Heart left ventricle (tissue), 16 donors: ENCODE measurements around the gene VPS13A. TPM values are rescaled to one million over a fixed set of nuclear protein-coding genes. Genes with fewer than 3 reads are reported as not detected.

Source experiments
- ATAC-seq, 4 donors: fragments of 200-7000 bp; cut with Tn5 transposase; one replicate each; pipeline ENCODE4 v1.9.1; 2020 to 2022; ENCODE audit warnings: moderate library complexity in 4 of 4, mild to moderate bottlenecking in 3 of 4, moderate number of reproducible peaks in 1 of 4
- DNase-seq, 5 donors: peaks; one replicate each; pipeline ENCODE4 v3.0.0-alpha.2; 2020
- H3K27ac ChIP-seq, 12 donors: fragments of 200-600 bp; sonication (generic) in 4 of 12; one replicate each; pipeline versions ENCODE4 v1.5.0 to v1.8.0; 2016 to 2022; ENCODE audit warnings: mild to moderate bottlenecking in 2 of 12
- H3K27me3 ChIP-seq, 9 donors: fragments of 200-600 bp; sonication (generic) in 2 of 9; one replicate each; pipeline versions ENCODE4 v1.5.1 to v1.8.0; 2016 to 2022; ENCODE audit warnings: mild to moderate bottlenecking in 3 of 9
- H3K36me3 ChIP-seq, 9 donors: fragments of 200-600 bp; sonication (generic) in 2 of 9; one replicate each; pipeline versions ENCODE4 v1.5.0 to v1.8.0; 2018 to 2022; ENCODE audit warnings: mild to moderate bottlenecking in 2 of 9
- H3K4me1 ChIP-seq, 12 donors: fragments of 200-600 bp; sonication (generic) in 4 of 12; one replicate each; pipeline versions ENCODE4 v1.5.0 to v1.8.0; 2016 to 2022; ENCODE audit warnings: mild to moderate bottlenecking in 3 of 12
- H3K4me3 ChIP-seq, 12 donors: fragments of 200-600 bp; sonication (generic) in 4 of 12; one replicate each; pipeline versions ENCODE4 v1.5.0 to v1.8.0; 2017 to 2022; ENCODE audit warnings: mild to moderate bottlenecking in 9 of 12, moderate library complexity in 4 of 12
- H3K9me3 ChIP-seq, 12 donors: fragments of 200-600 bp; sonication (generic) in 4 of 12; one replicate each; pipeline versions ENCODE4 v1.5.0 to v1.8.0; 2016 to 2022; ENCODE audit warnings: mild to moderate bottlenecking in 1 of 12
- POLR2A ChIP-seq, 2 donors: fragments of 450-650 bp; IDR thresholded peaks; one replicate each; pipeline ENCODE4 v1.6.1; 2017; ENCODE audit warnings: antibody characterized with exemption in 2 of 2, mild to moderate bottlenecking in 2 of 2, moderate library complexity in 2 of 2
- WGBS, 4 donors: extraction: QIAGEN DNeasy Blood & Tissue Kit in 2 of 4; methylation state at CpG; one replicate each; pipeline versions ENCODE4 v1.1.5 to v1.1.7; 2013 to 2018; 5-methylcytosine and 5-hydroxymethylcytosine counted together
- intact Hi-C, 10 donors: fragments of 100-400 bp; cut with DNase I; formaldehyde crosslinking; loops; one replicate each; pipeline versions ENCODE4 v1.11.1 to v1.14.2; 2022
- polyA plus RNA-seq, 2 donors: library from polyadenylated mRNA; stranded (reverse); fragments of 200-250 nt; gene quantifications; one replicate each; pipeline ENCODE4 v1.2.3, GENCODE V29; 2013
- total RNA-seq, 9 donors: library from RNA; depleted of rRNA in 2 of 9; stranded (reverse); fragments of >200 nt in 2 of 9; fragmentation: NEBNext Ultra II Directional in 3 of 9; extraction: Animal tissue kit (Norgen Biotek cat#: 25700) in 3 of 9; gene quantifications; one replicate each; pipeline versions ENCODE4 v1.1.0 to v1.2.4, GENCODE V29; 2016 to 2023
- TF ChIP-seq, protein P1 (sequence below), 12 donors: fragments of 200-600 bp; sonication (generic) in 4 of 12; IDR thresholded peaks; one replicate each; pipeline versions ENCODE4 v1.5.0 to v1.8.0; 2018 to 2022; ENCODE audit warnings: antibody characterized with exemption in 12 of 12, mild to moderate bottlenecking in 5 of 12
- donor health status: ischemic (EF 13 %, LVEDD 7.1; RV severe dilation, severe dysfunction).
- donor health status: healthy with polysubstance abuse.
- donor health status: DM: no; HTN: yes; CAD: no.
- donor health status: DM: no; HTN: no; CAD: no.
- donor health status: ischemic (EF 25% LVEDD 6.9; RV normal size, moderate dysfunction).
- donor health status: ischemic (EF 25% LVEDD 5.7; RV mildly dilated, moderate dysfunction).
- donor health status: healthy.
- donor health status: DM: yes; HTN: yes; CAD: no.
- donor health status: ischemic (EF 35%, LVEDD 5.7; RV mildly dilated, moderate dysfunction).
- donor health status: nonischemic (EF 11% LVEDD 7.7; RV severe dilation, severe dysfunction).
- donor health status: DM: yes; HTN: yes; CAD: no.
- donor health status: PGD.
- donor health status: ischemic (EF 29% LVEDD 5.4; RV normal size, mild dysfunction).
- donor health status: nonischemic (EF 23%, LVEDD 6.1; RV moderate dilation, normal function).

The VPS13A gene
- total and polyA plus RNA-seq, 11 donors, result 8.6 to 42.2 (median 29.8) TPM

DNA sequence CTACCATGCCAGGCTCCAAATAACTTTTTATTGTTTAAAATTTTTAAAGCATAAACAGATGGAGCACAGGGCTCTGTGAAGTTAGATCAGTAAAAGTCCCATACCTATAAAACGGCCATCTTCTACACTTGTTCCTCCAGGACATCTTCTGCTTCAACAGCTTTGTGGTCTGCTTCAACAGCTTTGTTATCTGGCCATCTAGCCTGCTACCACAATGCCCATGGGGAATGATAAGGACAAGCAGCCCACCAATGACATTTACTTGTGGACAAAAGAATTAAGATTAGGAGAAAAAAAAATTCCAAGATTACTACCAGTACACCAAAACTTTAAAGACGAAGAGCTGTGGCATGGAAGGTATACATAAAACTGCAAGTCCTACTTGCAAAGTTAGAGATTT, 2.2 kb upstream of the VPS13A start:
- no peaks in the 10 kb centered on the region for H3K36me3 ChIP-seq
- intact Hi-C loops, result loop anchor here in 1 of 10 donors (10.0 kb wide), 2 partner anchors 160 to 1060 kb away; partner anchors contain the start of gene CEP78
- H3K9me3 ChIP-seq, result no peaks in the 10 kb centered on the region
- no peak overlapping the region for H3K27ac ChIP-seq
- DNase-seq (no peak), ATAC-seq (no peak)
- no peaks in the 10 kb centered on the region for H3K27me3 ChIP-seq
- no peak overlapping the region for H3K4me3 ChIP-seq
- H3K4me1 ChIP-seq, result peaks cover 0 to 39% (median 20%) of the 10 kb centered on the region in 12 donors
- no peak for TF ChIP-seq POLR2A (IDR thresholded peaks at IDR 0.05)
- TF ChIP-seq, protein P1, sequence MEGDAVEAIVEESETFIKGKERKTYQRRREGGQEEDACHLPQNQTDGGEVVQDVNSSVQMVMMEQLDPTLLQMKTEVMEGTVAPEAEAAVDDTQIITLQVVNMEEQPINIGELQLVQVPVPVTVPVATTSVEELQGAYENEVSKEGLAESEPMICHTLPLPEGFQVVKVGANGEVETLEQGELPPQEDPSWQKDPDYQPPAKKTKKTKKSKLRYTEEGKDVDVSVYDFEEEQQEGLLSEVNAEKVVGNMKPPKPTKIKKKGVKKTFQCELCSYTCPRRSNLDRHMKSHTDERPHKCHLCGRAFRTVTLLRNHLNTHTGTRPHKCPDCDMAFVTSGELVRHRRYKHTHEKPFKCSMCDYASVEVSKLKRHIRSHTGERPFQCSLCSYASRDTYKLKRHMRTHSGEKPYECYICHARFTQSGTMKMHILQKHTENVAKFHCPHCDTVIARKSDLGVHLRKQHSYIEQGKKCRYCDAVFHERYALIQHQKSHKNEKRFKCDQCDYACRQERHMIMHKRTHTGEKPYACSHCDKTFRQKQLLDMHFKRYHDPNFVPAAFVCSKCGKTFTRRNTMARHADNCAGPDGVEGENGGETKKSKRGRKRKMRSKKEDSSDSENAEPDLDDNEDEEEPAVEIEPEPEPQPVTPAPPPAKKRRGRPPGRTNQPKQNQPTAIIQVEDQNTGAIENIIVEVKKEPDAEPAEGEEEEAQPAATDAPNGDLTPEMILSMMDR (IDR thresholded peaks at IDR 0.05), result no peak
- 65 to 90% (median 74%) methylated on average over 2 of the region's 2 CpGs for WGBS, 4 donors

DNA sequence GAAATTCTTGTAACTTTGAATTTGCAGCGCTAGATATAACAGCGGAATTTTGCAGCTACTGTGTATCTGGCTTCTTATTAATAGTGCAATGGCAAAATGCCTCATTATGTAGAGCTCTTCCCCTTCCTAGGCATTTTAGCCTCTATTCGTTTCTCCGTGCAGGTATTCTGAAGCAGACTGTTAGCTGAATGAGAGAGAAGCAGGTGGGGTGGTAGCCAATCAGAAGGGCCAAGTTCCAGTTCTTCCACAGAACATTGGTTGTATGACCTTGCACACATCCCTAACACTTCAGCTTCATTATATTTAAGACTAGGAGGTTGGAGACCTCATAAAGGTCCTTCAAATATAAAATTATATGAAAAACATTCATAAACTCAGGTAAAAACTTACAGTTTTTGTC, 1.2 kb upstream of the VPS13A start:
- Histone ChIP-seq H3K4me3 (peak overlapping the region in 1 of 12 donors; percentile 72), H3K4me1 (peaks cover 0 to 40% (median 18%) of the 10 kb centered on the region in 12 donors), H3K27me3 (no peaks in the 10 kb centered on the region), H3K36me3 (no peaks in the 10 kb centered on the region), H3K9me3 (no peaks in the 10 kb centered on the region), H3K27ac (peak overlapping the region in 6 of 12 donors; percentile 73 to 91 (median 89))
- ATAC-seq (no peak), DNase-seq (no peak)
- TF ChIP-seq, protein P1 (IDR thresholded peaks at IDR 0.05), result no peak
- no peak for TF ChIP-seq POLR2A (IDR thresholded peaks at IDR 0.05)
- 60 to 63% (median 62%) methylated on average over 4 of the region's 4 CpGs for WGBS, 4 donors
- intact Hi-C loops, result loop anchor here in 1 of 10 donors (10.0 kb wide), 2 partner anchors 159 to 1059 kb away; partner anchors contain the start of gene CEP78

DNA sequence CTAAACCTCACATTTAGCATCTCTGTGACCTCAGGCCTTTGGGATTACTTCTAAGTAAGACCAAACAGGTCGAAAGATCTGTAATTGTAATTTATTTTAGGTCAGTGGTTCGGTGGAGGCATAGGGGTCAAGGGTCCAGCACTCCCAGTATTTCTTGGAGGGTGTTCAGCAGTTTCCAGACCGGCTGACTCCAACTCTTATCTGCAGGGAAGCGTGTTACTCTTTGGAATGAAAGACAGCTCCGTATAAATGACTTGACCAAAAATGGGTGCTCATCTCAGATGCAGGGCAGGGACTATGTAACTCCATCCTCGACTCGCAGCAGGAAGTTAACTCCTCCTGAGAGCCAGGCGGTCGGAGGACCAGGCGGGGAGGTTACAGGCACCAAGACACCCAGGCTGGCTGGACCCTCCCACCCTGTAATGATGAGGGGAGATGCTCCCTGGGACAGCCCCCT, 620 bp upstream of the VPS13A start:
- intact Hi-C loops, result loop anchor here in 1 of 10 donors (10.0 kb wide), 2 partner anchors 158 to 1058 kb away; partner anchors contain the start of gene CEP78
- ATAC-seq (no peak), DNase-seq (no peak)
- Histone ChIP-seq H3K9me3 (no peaks in the 10 kb centered on the region), H3K4me1 (peaks cover 0 to 35% (median 16%) of the 10 kb centered on the region in 12 donors), H3K27me3 (no peaks in the 10 kb centered on the region), H3K36me3 (no peaks in the 10 kb centered on the region), H3K27ac (peak overlapping the region; percentile 72 to 91 (median 86)), H3K4me3 (peak overlapping the region; percentile 58 to 93 (median 81))
- TF ChIP-seq, protein P1 (IDR thresholded peaks at IDR 0.05), result no peak
- no peak for TF ChIP-seq POLR2A (IDR thresholded peaks at IDR 0.05)
- 0 to 3% (median 1%) methylated on average over 5 to 10 of the region's 10 CpGs for WGBS, 4 donors

DNA sequence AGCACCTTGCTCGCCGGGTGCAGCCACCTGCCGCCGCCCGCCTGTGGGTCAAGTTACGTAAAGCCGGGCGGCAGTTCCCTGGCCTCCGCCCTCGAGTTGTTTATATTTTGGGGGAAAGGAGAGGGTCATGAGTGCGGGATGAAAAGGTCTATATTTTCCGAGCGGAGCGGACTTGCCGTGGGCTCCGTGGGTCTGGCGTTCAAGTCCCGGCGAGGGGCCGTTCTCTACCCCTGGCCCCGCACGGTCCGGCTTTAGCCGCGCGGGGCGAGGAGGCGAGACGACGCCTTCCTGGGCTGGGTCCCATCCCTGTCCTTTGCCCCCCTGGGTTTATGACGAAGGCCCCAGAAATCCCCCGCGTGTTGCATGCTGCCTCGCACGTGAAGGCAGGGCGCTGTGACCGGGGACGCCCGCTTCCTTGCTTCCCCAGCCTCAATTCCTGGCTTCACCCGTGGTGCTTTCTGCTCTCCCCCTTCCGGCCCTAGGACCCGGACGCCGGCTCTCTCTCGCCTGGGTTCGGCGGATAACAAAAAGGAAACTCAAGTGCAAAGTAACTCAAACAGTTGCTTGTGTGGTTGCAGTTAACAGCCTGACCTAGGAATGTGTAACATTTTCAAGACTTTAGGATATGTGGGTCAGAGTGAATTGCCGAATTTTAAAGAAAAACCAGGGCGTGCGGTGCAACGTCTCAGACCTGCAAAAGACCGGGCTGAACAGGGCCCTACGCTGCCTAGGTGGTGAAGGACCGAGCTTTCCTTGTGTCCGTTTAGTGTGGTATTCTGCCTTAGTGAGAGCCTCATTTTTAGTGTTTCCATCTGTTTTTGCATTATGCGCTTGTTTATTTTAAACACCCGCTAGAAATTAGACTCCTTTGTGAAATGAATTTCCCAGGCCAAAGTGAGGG, 810 bp downstream of the VPS13A start:
- peak; percentile 4 to 16 (median 10) for ATAC-seq
- Histone ChIP-seq H3K4me1 (peaks cover 0 to 29% (median 16%) of the 10 kb centered on the region in 12 donors), H3K36me3 (no peaks in the 10 kb centered on the region), H3K27ac (peak overlapping the region; percentile 72 to 91 (median 86)), H3K27me3 (no peaks in the 10 kb centered on the region), H3K9me3 (no peaks in the 10 kb centered on the region), H3K4me3 (peak overlapping the region; percentile 58 to 93 (median 81))
- 2% methylated on average over 50 to 57 of the region's 57 CpGs for WGBS, 4 donors
- intact Hi-C loops, result loop anchor here in 1 of 10 donors (10.0 kb wide), 2 partner anchors 157 to 1057 kb away; partner anchors contain the start of gene CEP78
- peak; percentile 34 to 68 (median 46) for DNase-seq
- TF ChIP-seq, protein P1 (IDR thresholded peaks at IDR 0.05), result no peak
- no peak for TF ChIP-seq POLR2A (IDR thresholded peaks at IDR 0.05)
